Measurements from ENCODE around the gene MAMDC2. TPM values are rescaled to one million over a fixed set of nuclear protein-coding genes. Genes with fewer than 3 reads are reported as not detected.

Gene MAMDC2
- polyA plus RNA-seq, 2 of the 4 experiments (the other 2 are of a cell fraction): 0.30 to 0.34 TPM

- TF ChIP-seq SREBF2 (IDR thresholded peaks at IDR 0.05) (no peak), CEBPB (IDR thresholded peaks at IDR 0.05) (no peak)
Observed at GRCh38 chr9:70261131-70261870, 217.7 kb downstream of the MAMDC2 start (continued).

GRCh38 chr9:70262366-70262765 lies 218.7 kb downstream of the MAMDC2 start:
- no peak for TF ChIP-seq BHLHE40 (IDR thresholded peaks at IDR 0.05; ENCODE audit: low read depth, low read length)
- TF ChIP-seq RFX5 (IDR thresholded peaks at IDR 0.05): no peak
- TF ChIP-seq ZC3H11A (IDR thresholded peaks at IDR 0.05): no peak
- TF ChIP-seq REST (IDR thresholded peaks at IDR 0.05): no peak
- no peak for TF ChIP-seq HEYL (CRISPR knock-in tag; IDR thresholded peaks at IDR 0.05)
- no peak for TF ChIP-seq GATA3 (IDR thresholded peaks at IDR 0.05; ENCODE audit: borderline replicate concordance)
- no peak for TF ChIP-seq ELK1 (IDR thresholded peaks at IDR 0.05; ENCODE audit: low read depth, low read length)
- no peak for TF ChIP-seq JUNB (IDR thresholded peaks at IDR 0.05)
- no peak for TF ChIP-seq EHMT2 (IDR thresholded peaks at IDR 0.05; ENCODE audit: low read depth)
- no peak overlapping the region for H3K4me2 ChIP-seq
- H3K4me1 ChIP-seq: 0 out of 3 replicates have a peak, but pooled peaks cover 7% of the 10 kb centered on the region
- no peak overlapping the region for H3K4me3 ChIP-seq
- no peak for DNase-seq (ENCODE audit: low read depth in 1 of 2, low spot score in 1 of 2)
- 94% methylated on average over 2 of the region's 2 CpGs for WGBS (ENCODE audit: missing lambda C conversion rate)
- no peak overlapping the region for H3K27ac ChIP-seq
- no peak for FAIRE-seq
- ATAC-seq: no peak
- H3K9me3 ChIP-seq: no peaks in the 10 kb centered on the region
- ChIA-PET CTCF (no interaction called here), POLR2A (no interaction called here)

GRCh38 chr9:70262948-70263347 lies 219.3 kb downstream of the MAMDC2 start:
- WGBS (ENCODE audit: missing lambda C conversion rate): 86% methylated on average over 6 of the region's 6 CpGs
- no peak overlapping the region for H3K4me3 ChIP-seq
- no peaks in the 10 kb centered on the region for H3K9me3 ChIP-seq
- H3K27ac ChIP-seq: no peak overlapping the region
- 0 out of 3 replicates have a peak, but pooled peaks cover 7% of the 10 kb centered on the region for H3K4me1 ChIP-seq
- POLR2A ChIA-PET: no interaction called here
- no peak for FAIRE-seq
- DNase-seq (ENCODE audit: low read depth in 1 of 2, low spot score in 1 of 2): no peak
- TF ChIP-seq CTCF (IDR thresholded peaks at IDR 0.05): no peak
- TF ChIP-seq SMC3 (IDR thresholded peaks at IDR 0.05): no peak
- TF ChIP-seq RFX5 (IDR thresholded peaks at IDR 0.05): no peak
- no peak for TF ChIP-seq MYC (IDR thresholded peaks at IDR 0.05; ENCODE audit: borderline replicate concordance, low read length)
- no peak for TF ChIP-seq EHMT2 (IDR thresholded peaks at IDR 0.05; ENCODE audit: low read depth)
- no peak overlapping the region for H3K4me2 ChIP-seq
- no peak for ATAC-seq
- CTCF ChIA-PET: interaction anchor here (0.6 to 0.8 kb wide), 2 partner anchors 313 to 340 kb away, joined by 3 to 5 read pairs; no protein-coding TSS in a partner anchor
